HFF-Myc (cell line): ENCODE measurements around the gene LILRA5.
"Not testable (repeated sequence)": the region's sequence is repeated elsewhere in the genome, so short reads cannot be mapped to it uniquely, and the experiment has no call there.

Source experiments
- DNase-seq: peaks from one replicate; pipeline ENCODE4 v3.0.0-alpha.2; 2011; ENCODE audit warnings: low read depth; ENCODE audit errors: extremely low read depth
- H3K4me3 ChIP-seq: replicated peaks from 2 replicates; pipeline ENCODE4 v1.5.1; 2011; ENCODE audit warnings: low read depth, mild to moderate bottlenecking, control low read depth, low read length
- TF ChIP-seq, protein P1 (sequence below): IDR thresholded peaks from 2 replicates; pipeline ENCODE4 v1.5.1; 2012; ENCODE audit warnings: mild to moderate bottlenecking, low read depth, low read length, control low read depth; ENCODE audit errors: missing control alignments

Gene LILRA5

DNA sequence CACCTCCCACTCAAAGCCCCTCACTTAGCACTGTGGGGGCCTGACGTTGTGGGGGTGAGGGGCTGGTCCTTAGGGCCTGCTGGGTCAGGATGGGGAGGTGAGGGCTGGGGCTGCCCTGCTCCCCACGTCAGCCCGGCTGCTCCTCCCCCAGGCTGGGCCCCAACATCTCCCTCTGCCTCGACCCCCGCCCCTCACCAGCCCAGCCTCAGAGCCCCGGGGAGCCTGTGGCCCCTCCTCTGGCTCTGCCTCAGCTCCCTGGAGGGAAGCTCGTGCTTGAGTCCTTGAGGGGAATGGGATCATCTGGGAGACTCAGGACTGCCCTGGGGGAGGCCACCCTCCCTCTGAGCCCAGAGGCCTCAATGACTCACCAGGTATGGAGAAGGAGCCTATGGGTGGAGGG, 19.2 kb upstream of the LILRA5 start:
- TF ChIP-seq, protein P1, sequence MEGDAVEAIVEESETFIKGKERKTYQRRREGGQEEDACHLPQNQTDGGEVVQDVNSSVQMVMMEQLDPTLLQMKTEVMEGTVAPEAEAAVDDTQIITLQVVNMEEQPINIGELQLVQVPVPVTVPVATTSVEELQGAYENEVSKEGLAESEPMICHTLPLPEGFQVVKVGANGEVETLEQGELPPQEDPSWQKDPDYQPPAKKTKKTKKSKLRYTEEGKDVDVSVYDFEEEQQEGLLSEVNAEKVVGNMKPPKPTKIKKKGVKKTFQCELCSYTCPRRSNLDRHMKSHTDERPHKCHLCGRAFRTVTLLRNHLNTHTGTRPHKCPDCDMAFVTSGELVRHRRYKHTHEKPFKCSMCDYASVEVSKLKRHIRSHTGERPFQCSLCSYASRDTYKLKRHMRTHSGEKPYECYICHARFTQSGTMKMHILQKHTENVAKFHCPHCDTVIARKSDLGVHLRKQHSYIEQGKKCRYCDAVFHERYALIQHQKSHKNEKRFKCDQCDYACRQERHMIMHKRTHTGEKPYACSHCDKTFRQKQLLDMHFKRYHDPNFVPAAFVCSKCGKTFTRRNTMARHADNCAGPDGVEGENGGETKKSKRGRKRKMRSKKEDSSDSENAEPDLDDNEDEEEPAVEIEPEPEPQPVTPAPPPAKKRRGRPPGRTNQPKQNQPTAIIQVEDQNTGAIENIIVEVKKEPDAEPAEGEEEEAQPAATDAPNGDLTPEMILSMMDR: no peak
- H3K4me3 ChIP-seq: no peak overlapping the region
- DNase-seq: no peak

DNA sequence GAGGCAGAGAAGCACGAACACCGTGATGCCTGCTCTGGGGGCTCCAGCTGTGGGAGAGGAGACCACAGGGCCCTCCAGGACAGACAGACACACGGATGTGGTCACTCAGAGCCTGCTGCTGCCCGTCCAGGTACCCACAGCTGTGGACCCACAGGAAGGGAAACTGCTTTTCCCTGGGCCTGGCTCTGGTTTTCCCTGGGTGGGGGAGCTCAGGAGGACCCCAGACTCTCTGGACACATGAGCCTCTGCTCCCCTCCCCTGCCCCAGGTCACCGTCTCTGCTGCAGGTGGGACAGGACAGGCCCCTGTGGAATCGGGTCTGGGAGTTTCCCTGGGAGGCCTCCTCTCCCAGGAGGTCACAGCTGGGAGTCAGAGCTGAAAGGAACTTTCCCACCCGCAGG, 18.7 kb upstream of the LILRA5 start:
- TF ChIP-seq, protein P1: no peak
- no peak for DNase-seq
- H3K4me3 ChIP-seq: no peak overlapping the region

DNA sequence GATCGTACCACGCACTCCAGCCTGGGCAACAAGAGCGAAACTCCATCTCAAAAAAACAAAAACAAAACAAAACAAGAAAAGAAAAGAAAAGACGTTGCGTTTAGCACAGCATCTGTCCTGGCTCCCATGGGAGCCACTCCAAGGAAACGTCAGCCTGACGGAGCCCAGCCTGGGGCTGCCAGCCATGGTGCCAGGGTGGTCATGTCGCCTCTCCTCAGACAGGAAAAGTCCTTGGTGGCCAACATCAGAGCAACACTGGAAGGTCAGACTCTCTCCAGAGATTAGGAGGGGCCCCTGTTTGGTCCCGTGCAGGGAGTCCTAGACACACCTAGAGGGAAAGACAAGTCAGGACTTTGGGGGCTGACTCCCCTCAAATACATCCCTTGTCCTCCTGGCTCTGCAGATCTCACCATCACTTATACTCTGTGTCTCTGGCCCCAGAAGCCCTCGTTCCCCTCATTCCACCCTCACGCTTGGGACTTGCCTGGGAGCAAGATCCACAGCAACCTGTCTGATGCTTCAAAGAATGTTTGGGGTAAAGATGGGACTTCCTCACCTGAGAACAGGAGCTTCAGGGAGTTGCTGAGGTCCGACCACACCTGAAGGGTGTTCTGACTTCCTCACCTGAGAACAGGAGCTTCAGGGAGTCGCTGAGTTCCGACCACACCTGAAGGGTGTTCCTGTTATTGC, 16.7 kb upstream of the LILRA5 start:
- no peak for DNase-seq
- TF ChIP-seq, protein P1: no peak

DNA sequence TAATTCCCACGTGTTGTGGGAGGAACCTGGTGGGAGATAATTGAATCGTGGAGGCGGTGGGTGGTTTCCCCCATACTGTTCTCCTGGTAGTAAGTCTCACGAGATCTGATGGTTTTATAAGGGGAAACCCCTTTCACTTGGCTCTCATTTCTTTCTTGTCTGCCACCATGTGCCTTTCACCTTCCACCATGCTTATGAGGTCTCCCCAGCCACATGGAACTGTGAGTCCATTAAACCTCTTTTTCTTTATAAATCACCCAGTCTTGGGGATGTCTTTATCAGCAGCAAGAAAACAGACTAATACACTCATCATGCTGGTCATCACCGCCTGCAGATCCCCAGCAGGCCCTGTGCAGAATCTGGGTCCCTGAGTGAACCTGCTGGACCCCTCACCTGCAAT, 15.8 kb upstream of the LILRA5 start:
- not testable (repeated sequence) for H3K4me3 ChIP-seq, DNase-seq

More for the DNA sequence above, 16.7 kb upstream of the LILRA5 start:
- no peak overlapping the region for H3K4me3 ChIP-seq

DNA sequence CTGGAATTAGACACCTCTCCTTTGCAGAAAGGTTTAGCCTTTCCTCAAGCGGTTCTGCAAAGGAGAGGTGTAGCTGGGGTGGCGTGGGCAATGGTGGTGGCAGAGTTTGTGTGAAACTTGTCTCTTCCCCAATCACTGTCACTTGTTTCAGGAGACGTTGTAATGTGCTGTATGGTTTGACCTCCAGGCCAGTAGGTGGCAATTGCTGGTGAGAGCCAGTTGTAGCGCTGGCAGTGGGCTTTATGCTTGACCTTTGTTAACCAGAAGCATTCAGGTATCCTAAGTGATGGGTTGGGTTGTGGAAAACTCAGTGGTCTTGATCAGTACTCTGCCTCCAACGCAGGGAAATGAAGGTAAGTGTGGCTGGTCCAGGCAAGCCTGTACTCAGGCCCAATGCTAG, 12.7 kb upstream of the LILRA5 start:
- no peak overlapping the region for H3K4me3 ChIP-seq
- TF ChIP-seq, protein P1: no peak
- DNase-seq: no peak

DNA sequence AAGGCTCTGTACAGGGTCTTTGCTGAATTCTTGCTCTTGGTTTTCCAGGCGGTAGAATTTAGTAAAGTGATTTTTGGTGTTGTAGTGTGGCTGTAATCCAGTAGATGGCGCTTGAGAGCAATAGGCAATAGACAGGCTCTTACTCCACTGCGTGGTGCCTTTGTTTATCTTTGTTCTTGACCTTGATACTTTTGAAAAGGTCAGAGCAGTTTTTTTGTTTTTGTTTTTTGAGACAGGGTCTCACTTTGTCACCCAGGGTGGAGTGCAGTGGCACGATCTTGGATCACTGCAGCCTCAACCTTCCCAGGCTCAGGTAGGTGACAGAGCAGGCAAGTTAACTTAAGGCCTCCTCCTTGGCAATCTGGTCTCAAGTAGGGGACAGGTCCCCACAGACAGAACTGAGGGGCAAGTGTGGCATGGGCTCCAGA, 12.2 kb upstream of the LILRA5 start:
- peak; percentile 3 for DNase-seq
- no peak overlapping the region for H3K4me3 ChIP-seq
- TF ChIP-seq, protein P1: peak; percentile 82

DNA sequence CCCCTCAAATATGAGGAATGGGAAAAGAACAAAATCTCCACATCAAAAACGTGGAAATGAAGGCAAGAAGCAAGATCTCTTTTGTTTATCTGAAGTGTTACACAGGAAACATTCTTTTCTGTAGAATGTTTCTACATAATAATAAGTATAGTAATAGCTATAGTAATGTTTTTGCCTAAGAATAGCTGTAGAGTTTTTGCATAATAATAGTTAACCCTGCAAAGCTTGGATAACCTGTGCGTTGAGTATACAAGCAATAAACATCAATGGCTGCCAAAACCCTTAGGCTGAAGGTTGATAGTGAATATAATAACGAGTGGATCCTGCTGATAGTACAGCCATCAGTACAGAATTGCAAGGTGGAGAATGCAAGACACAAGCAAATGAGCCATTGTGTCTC, 11.1 kb upstream of the LILRA5 start:
- TF ChIP-seq, protein P1: no peak
- H3K4me3 ChIP-seq: no peak overlapping the region
- no peak for DNase-seq

DNA sequence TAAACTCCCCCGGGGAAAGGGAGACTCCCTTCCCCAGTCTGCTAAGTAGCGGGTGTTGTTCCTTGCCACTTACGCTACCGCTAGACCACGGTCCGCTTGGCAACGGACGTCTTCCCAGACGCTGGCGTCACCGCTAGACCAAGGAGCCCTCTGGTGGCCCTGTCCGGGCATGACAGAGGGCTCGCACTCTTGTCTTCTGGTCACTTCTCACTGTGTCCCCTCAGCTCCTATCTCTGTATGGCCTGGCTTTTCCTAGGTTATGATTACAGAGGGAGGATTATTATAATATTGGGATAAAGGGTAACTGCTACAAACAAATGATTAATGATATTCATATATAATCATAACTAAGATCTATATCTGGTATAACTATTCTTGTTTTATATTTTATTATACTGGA, 10.0 kb upstream of the LILRA5 start:
- H3K4me3 ChIP-seq, DNase-seq: not testable (repeated sequence)

DNA sequence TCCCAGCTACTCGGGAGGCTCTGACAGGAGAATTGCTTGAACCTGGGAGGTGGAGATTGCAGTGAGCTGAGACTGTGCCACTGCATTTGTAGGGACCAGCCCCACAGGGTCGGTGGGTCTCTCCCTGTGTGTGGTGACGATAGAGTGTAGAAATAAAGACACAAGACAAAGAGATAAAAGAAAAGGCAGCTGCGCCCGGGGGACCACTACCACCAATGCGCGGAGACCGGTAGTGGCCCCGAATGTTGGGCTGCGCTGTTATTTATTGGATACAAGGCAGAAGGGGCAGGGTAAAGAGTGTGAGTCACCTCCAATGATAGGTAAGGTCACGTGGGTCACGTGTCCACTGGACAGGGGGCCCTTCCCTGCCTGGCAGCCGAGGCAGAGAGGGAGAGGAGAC, 9.3 kb upstream of the LILRA5 start:
- H3K4me3 ChIP-seq, DNase-seq: not testable (repeated sequence)
